Fibroblast of lung (primary cell): ENCODE measurements around the gene MMRN1.

ENCODE experiments used
- EZH2 ChIP-seq: IDR thresholded peaks from 2 replicates; pipeline ENCODE4 v1.5.1; 2012; ENCODE audit warnings: low read length, control low read depth, mild to moderate bottlenecking; ENCODE audit errors: missing control alignments
- TF ChIP-seq, protein P1 (sequence below), 2 donors: IDR thresholded peaks in 1 of 2; conservative IDR thresholded peaks in 1 of 2; 1 replicate in 1 of 2; 2 replicates in 1 of 2; pipeline ENCODE4 v1.5.1; 2011 to 2012; ENCODE audit warnings: low read length in 2 of 2, control low read depth in 1 of 2, inconsistent platforms in 1 of 2, low read depth in 1 of 2, mild to moderate bottlenecking in 1 of 2

DNA sequence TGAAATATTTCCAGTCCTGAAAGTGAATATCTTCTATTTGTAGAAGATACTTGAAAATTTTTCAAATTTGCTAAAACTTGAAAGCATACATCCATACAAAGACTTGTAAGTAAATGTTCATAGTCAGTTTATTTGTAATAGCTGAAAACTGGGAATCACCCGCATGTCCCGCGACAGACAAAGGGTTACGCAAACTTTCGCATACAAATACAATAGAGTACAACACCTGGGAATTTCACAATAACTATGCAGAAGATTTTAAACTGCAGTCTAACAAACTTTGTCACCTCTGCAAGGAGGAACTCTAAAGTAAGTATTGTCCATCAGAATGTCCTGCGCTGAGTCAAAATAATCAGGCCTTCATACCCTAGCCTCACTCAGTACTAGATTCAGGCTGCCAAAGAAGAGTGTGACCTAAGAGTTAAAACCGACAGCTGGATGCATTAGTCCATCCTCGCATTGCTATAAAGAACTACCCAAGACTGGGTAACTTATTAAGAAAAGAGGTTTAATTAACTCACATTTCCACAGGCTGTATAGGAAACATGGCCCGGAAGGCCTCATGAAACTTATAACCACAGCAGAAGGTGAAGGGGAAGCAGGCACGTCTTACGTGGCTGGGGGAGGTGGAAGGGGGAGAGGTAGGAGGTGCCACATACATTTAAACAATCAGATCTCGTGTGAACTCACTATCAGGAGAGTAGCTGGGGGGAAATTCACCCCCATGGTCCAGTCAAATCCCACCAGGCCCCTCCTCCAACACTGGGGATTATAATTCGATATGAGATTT is 60.4 kb downstream of the MMRN1 start:
- TF ChIP-seq, protein P1, sequence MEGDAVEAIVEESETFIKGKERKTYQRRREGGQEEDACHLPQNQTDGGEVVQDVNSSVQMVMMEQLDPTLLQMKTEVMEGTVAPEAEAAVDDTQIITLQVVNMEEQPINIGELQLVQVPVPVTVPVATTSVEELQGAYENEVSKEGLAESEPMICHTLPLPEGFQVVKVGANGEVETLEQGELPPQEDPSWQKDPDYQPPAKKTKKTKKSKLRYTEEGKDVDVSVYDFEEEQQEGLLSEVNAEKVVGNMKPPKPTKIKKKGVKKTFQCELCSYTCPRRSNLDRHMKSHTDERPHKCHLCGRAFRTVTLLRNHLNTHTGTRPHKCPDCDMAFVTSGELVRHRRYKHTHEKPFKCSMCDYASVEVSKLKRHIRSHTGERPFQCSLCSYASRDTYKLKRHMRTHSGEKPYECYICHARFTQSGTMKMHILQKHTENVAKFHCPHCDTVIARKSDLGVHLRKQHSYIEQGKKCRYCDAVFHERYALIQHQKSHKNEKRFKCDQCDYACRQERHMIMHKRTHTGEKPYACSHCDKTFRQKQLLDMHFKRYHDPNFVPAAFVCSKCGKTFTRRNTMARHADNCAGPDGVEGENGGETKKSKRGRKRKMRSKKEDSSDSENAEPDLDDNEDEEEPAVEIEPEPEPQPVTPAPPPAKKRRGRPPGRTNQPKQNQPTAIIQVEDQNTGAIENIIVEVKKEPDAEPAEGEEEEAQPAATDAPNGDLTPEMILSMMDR (conservative IDR thresholded peaks at IDR 0.05 in 1 of 2, IDR thresholded peaks at IDR 0.05 in 1 of 2; ENCODE audit: low read depth in 1 of 2, low read length in 2 of 2): no peak
- no peak for TF ChIP-seq EZH2
